HG03558 (cell line): Measurements from ENCODE around the gene SCRN2.
A peak's percentile ranks its signal among the peaks of the same experiment; 100 is the strongest.

ENCODE experiments used
- ATAC-seq: cut with Tn5 transposase; IDR thresholded peaks from one replicate; pipeline ENCODE4 v1.9.1; 2021; ENCODE audit warnings: moderate number of reproducible peaks; ENCODE audit not compliant: unreplicated experiment; ENCODE audit errors: extremely low read depth

The SCRN2 gene

DNA sequence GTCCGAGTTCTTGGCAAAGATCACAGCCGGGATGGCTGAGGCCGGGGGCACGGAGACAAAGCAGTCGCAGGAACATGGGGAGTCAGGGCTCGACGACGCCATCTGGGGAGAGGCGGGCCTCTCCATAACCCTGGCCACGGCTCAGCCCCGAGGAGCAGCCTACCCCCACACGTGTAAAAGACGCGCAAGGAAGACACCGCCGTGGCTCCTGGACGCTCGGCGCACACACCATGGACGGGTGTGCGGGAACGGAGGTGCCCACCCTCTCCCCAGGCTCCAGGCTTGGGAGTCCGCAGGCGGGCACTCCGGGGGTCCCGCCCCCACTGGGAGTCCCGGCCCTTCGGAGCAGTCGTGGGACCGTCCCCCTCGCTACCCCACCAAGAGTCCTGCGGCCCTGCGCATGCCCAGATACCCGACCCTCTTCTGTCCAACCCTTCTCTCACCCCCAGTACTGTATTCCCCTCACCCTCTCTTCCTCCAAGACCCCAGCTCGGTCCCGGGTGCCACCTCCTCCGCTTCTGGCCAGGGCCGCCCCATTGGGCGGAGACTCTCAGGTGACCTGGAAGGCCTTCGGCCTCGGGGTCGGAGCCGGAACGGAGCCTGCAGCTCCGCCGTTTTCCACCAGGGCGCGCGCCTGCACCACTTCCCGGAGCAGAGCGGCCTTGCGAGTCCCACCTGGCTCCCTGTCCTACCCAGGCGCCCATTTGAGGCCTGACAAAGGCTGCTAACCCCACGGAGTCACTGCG is at the start of gene SCRN2:
Gene SCRN2, minus strand, starts transcription at position 532 of the 746 bp plus-strand sequence. Its CDS starts 430 bp downstream, at position 102.
- peak; percentile 64 for ATAC-seq

DNA sequence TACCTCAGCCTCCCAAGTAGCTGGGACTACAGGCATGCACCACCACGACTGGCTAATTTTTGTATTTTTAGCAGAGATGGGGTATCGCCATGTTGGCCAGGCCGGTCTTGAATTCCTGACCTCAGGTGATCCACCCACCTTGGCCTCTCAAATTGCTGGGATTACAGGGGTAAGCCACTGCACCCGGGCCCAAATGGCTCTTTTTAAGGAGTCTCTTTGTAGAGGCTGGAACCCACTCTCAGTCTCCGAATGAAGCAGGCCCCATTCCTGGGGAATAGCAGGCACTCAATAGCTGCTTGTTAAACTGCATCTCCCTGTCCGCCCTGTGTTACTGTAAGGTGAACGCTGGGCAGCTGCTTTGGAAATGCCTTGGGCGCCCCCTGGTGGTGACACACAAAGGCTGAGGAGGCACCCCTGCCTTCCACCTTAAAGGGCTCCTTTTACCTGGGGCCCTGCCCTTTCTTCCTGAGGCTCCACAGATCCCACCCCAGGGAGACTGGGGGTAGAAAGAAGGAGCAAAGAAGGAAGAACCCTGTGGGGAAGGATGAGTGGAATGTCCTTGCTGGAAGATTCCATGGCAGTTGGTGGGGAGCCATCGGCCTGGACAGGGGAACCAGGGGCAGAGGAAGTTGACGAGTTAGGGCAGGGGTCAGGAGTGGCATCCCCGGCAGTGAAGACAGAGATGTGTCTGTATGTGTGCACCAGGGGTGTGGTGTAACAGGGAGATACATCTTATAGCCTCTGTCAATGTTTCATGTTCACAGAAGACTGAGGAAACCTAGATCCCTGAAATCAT is 48.9 kb upstream of the SCRN2 start:
- no peak for ATAC-seq

DNA sequence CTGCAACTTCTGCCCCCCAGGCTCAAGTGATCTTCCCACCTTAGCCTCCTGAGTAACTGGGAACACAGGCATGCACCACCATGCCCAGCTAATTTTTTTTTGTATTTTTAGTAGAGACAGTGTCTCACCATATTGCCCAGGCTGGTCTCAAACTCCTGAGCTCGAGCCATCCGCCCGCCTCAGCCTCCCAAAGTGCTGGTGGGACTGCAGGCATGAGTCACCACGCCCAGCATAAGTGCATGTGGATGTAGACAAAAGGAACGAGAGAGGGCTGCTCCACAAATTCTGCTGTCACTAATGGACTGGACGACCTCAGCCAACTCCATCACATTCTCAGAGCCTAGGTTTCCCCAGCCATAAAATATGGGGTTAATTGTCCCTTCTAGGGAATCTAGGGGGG is 47.2 kb upstream of the SCRN2 start:
- ATAC-seq: no peak

DNA sequence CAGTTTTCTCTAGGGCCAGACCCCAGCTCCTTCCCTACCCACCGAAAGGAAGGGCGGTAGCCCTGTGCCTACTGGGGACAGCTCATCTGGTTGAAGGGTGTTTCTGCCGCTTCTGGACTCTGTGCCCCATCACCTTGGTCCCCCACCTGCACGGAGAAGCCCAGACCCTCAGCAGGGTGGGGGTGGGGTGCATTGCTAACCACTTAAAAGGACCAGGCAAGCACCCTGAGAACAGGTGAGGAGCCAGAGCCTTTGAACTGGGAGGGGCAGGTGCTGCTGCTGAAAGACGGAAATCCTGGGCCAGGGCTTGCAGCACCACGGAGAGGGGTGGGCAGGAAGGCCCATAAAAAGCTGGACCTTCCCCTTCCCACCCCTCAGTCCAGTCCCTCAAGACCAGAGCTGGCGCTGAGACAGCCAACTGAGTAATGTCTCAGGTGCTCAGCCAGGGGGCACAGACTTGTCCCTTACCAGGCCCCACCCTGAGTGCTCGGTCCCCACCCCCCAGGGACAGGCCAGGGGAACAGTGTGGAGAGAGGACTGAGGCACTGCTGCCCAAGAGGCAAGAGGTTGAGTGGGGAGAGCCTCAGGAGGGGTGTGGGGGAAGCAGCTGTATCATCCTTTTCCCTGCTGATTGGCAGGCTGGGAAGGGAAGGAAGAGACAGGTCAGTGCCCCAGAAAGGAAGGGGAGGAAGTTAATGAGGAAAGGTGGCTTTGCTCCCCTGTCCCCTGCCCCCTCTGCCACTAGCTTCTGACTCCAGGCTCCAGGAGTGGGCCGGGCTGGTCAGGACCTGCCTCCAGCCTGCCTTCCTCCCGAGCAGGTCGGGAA is 44.0 kb upstream of the SCRN2 start:
- ATAC-seq: no peak

- no peak for ATAC-seq
These were observed 43.3 kb upstream of the SCRN2 start for GRCh38 chr17:47884427-47884740.

DNA sequence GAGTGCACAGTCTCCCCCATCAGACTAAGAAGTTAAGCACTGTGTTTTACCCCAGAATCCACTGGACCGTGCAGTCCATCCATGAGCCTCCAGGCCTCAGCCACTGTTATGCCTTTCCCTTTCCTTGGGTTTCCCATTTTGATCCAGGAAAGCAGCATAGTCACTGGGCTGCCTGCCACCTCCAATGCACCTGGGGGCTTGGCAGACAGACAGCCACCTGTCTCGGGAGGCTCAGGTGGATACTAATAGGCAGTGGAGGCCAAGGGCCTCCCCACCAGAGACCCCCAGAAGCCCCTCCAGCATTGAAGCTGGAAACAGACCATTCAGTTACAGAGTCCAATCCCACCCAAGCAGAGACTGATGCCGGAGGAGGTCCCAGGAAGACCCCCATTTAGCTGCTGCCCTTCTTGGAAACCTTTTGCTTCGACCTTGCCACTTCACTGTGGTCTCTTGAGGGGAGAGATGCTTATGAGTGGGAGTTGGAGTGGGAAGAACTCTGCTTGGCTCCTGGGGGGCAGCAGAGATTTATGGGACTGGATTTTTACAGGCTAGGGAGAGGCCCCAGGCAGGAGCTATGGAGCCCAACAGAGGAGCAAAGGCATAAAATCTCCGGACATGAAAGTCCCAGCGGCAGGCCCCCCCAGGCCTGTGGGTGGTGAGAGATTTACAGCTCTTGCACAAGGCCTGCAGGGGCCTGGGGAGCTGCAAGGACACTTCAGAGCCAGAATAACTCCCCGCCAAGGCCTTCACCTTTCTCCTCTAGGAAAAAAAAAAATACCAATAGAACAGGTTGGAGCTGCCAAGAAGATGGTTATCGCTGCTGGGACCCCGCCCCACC is 42.7 kb upstream of the SCRN2 start:
- ATAC-seq: no peak

GRCh38 chr17:47882695-47883588 is 41.9 kb upstream of the SCRN2 start:
- ATAC-seq: no peak

- ATAC-seq: no peak
These were observed 41.2 kb upstream of the SCRN2 start for GRCh38 chr17:47882247-47882646.

DNA sequence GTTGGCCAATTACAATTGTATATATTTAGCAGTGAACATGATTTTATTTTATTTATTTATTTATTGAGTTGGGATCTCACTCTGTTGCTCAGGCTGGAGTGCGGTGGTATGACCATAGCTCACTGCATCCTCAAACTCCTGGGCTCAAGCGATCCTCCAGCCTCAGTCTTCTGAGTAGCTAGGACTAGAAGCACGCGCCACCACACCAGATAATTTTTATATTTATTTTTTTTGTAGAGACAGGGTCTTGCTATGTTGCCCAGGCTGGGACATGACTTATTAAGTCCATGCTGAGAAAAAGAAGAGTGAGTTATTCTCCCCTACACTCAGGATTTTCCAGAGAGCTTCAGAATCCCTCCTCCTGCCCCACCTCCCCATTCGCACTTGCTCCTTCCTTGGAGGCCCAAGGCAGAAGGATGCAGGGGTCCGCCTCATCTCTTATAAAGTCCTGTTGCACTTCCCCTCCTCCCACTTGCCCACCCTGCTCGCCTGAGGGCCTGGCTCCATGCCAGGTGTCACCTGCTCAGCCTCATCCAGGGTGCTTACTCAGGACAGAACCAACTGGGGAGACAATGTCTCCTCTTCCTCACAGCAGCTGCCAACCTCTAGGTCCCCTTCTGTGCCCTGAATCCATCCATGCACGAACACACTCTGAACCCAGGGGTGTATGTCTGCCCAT is 38.8 kb upstream of the SCRN2 start:
- no peak for ATAC-seq

GRCh38 chr17:47879028-47879585 is 38.0 kb upstream of the SCRN2 start:
- ATAC-seq: no peak

DNA sequence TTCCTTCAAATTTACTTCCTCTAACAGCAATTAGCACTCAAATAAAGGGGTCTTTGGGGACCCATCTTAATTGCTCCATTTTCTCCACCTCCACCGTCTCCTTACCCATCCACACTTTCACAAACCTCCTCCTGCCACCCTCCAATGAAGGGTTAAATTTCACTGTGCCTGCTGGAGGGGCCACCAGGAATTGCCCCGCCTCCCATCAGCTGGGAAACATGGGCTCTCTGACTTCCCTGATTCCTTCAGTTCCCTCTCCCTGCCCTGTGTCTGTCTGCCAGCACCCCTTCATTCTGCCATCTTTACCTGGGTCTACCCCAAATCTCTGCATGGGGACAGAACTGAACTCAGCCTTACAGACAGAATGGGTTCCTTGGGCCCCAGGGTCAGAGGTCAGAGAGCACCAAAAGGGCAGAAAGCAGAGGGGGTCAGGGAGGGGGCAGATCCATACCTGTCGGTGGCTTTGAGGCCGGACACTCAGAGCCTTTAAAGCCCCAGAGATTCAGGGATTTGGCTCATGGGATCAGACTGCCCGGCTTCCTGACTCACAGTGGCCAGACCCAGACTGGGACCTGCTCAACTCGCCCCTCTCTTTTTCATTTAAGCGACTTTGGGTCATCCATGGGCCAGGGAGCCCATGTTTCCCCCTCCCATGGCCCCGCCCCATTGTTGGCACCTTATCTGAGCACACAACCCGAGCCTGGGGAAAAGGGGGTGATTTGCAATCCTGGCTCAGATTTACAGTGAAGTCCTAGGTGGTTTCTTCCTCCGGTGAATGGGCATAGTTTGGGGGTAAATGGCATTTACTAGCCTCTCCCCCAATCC is 37.3 kb upstream of the SCRN2 start:
- ATAC-seq: no peak

DNA sequence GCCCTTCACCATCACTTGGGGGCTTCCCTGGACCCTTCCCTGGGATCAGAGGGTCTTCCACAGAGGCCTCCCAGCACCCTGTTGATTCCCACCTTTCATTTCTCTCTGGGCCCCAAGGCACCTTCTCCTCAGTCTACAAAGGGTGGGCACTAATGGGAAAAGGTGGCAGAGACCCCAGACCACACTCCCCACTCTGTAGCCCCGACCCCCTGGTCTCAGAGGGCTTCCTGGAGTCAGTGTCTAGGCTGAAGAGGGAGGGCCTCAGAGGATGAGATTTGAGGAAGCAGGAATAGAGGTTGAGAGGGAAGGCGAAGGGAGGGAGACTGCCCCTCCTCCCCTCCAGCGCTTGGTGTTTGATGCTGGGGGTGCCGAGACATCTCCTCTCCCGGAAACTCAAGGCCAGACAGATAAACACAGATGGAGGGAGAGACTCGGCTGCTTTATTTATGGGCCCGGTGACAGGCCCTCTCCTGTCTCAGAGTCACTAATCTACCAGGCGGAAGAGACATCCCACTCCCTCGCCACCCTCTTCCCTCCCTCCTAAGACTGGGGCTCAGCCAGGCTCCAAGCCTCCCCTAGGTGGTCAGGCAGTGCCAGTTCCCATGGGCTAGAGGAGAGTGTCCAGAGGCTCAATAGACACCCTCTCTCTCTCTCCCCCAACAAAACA is 36.4 kb upstream of the SCRN2 start:
- ATAC-seq: no peak

DNA sequence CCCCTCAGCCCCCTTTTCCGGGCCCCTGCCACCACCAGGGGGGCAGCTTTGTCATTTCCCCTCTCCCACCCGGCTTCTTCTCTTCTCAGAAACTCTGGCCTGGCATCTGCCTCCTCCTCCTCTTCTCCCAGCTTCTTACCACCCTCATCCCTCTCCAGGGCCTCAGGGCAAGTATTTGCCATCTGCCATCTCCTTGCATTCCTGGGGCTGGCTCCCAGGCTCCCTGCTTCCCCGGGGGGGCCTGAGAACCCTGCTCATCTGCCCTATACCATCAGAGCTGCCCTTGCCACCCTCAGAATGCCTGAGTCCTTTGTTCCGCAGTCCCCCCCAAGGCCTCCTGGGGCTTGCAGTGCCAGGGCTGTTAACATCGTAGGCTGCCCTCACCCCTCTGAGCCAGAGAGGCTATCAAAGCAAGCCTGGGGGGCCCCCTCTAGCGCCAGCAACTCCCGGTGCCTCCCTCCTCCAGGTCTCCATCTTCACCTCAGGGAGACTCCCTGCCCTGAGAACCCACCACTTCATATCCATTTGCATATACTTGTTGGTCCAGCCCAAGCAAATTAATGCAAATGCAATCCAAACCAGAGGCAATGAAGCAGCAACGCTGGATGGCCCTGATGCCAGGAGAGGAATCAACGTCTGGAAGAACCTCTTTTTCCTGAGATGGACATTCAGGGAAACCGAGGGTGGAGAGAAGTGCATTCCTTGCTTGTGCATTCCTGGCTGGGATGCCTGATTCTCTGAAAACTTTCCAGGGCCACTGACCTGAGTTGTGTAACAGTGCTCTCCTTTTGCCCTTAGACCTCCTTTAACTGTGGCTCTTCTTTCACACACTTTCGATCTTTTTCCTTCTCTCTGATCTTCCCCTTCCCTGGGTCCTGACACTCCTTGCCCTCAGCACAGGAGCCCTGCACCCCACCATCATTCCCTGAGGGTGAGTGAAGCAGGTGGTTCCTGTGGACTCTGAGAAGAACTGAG is 34.2 kb upstream of the SCRN2 start:
- ATAC-seq: no peak

DNA sequence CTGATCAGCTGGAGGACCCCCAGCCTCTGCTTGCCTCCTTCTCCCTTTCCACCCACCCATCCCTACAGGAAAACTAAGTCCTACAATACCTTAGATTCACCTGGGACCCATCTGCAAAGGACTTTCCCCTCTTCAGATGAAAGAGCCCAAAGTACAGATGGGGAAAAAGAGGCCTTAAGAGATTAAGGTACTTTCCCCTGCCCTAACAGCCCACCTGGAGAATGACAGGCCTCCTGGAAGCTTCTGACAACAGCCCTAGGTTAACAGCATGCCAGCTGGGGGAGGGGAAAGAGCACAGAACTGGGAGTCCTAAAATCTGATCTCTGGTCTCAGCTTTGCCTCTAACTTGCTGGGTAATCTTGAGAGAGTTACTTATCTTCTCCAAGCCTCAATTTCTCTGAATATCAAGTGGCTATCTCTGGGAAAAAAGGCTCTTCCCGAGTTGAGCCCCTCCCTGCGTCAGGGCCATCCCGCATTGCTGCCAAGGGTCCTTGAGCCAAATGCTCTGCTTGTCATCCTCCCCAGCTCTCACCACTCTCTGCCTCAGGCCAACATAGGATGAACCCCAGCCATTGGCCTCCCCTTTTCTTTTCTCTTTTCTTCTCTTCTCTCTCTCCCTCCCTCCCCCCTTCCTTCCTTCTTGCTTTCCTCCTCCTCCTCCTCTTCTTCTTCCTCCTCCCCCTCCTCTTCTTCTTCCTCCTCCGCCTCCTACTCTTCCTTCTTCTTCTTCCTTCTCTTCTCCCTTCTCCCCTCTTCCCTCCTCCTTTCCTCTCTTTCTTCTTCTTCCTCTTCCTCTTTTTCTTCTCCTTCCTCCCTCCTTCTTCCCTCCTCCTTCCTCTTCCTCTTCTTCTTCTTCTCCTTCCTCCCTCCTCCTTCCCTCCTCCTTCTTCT is 32.4 kb upstream of the SCRN2 start:
- ATAC-seq: no peak

DNA sequence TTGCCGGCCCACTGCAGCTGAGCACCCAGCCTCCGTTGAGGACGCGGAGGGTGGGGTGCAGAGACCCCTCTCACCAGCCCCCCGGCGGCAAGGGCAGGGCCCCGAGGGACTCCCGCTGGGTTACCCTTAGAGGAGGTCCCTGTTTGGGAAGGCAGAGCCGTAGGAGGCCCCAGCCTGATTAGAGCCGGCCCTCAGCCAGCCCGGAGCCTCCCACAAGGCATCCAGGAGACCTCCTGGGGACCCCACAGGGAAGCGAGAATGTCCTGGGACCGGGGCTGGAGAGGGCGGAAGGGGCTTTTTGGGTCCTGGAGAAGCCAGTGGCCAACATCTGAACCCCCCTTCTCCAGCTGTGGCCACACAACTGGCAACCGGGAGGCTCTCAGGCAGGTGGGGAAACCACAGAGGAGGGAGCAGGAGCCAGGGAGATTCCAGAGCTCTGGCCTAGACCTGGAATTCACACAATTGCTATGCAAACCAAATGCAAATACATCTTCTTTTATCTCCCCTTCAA is 31.6 kb upstream of the SCRN2 start:
- ATAC-seq: no peak
